Activated CD8-positive, alpha-beta T cell treated with anti-CD3 and anti-CD28 coated beads for 36 hours (primary cell): Measurements from ENCODE around the gene TMEM14A. TPM values are rescaled to one million over a fixed set of nuclear protein-coding genes. Genes with fewer than 3 reads are reported as not detected.

Experiments used
- ATAC-seq: fragments of 200-7000 bp; cut with Tn5 transposase; one replicate; pipeline ENCODE4 v1.10.0; 2021; ENCODE audit warnings: mild to moderate bottlenecking, moderate library complexity
- CTCF ChIA-PET: fragments of 350-600 bp; sonication (Branson Sonifier 250); formaldehyde crosslinking; loops from one replicate; lab custom pipeline; 2021; ENCODE audit warnings: antibody characterized with exemption; lab: Charles Lee
- POLR2A ChIA-PET: fragments of 350-600 bp; sonication (Branson Sonifier 250); formaldehyde crosslinking; loops from one replicate; lab custom pipeline; 2021; ENCODE audit warnings: antibody characterized with exemption; lab: Charles Lee
- DNase-seq: peaks from one replicate; pipeline ENCODE4 v3.0.0-alpha.2; 2020
- H3K27ac Mint-ChIP-seq: one replicate; pipeline ENCODE4 v1.8.0; 2021; ENCODE audit warnings: mild to moderate bottlenecking, mixed read lengths
- H3K27me3 Mint-ChIP-seq: one replicate; pipeline ENCODE4 v1.8.0; 2021; ENCODE audit warnings: mixed read lengths
- H3K36me3 Mint-ChIP-seq: one replicate; pipeline ENCODE4 v1.8.0; 2021; ENCODE audit warnings: low read depth, mixed read lengths
- H3K4me1 Mint-ChIP-seq: one replicate; pipeline ENCODE4 v1.8.0; 2021; ENCODE audit warnings: low read depth, mixed read lengths
- H3K4me3 Mint-ChIP-seq: one replicate; pipeline ENCODE4 v1.8.0; 2021; ENCODE audit warnings: mild to moderate bottlenecking, moderate library complexity, mixed read lengths
- H3K9me3 Mint-ChIP-seq: one replicate; pipeline ENCODE4 v1.8.0; 2021; ENCODE audit warnings: mixed read lengths
- intact Hi-C: fragments of 100-400 bp; cut with micrococcal nuclease; formaldehyde crosslinking; loops from one replicate; pipeline ENCODE4 v1.10.0; 2022
- total RNA-seq, 2 experiments: library from RNA; stranded (reverse); gene quantifications; one replicate each; pipeline ENCODE4 v1.2.3, GENCODE V29; 2021
- TF ChIP-seq, protein P1 (sequence below): fragments of 200-600 bp; IDR thresholded peaks from one replicate; pipeline ENCODE4 v1.8.0; 2022; ENCODE audit warnings: antibody characterized with exemption, mild to moderate bottlenecking

TMEM14A gene
- total RNA-seq, 2 experiments from 2014 or later: 13.4 to 15.1 TPM

- H3K36me3 Mint-ChIP-seq: peaks cover 13% of the 10 kb centered on the region
- H3K4me1 Mint-ChIP-seq: no peaks in the 10 kb centered on the region
- no peak for ATAC-seq
- intact Hi-C loops: no loop called here
- no peaks in the 10 kb centered on the region for H3K9me3 Mint-ChIP-seq
- TF ChIP-seq, protein P1, sequence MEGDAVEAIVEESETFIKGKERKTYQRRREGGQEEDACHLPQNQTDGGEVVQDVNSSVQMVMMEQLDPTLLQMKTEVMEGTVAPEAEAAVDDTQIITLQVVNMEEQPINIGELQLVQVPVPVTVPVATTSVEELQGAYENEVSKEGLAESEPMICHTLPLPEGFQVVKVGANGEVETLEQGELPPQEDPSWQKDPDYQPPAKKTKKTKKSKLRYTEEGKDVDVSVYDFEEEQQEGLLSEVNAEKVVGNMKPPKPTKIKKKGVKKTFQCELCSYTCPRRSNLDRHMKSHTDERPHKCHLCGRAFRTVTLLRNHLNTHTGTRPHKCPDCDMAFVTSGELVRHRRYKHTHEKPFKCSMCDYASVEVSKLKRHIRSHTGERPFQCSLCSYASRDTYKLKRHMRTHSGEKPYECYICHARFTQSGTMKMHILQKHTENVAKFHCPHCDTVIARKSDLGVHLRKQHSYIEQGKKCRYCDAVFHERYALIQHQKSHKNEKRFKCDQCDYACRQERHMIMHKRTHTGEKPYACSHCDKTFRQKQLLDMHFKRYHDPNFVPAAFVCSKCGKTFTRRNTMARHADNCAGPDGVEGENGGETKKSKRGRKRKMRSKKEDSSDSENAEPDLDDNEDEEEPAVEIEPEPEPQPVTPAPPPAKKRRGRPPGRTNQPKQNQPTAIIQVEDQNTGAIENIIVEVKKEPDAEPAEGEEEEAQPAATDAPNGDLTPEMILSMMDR: no peak
- no peak for DNase-seq
- H3K27me3 Mint-ChIP-seq: no peaks in the 10 kb centered on the region
- ChIA-PET POLR2A (no interaction called here), CTCF (no interaction called here)
- no peak overlapping the region for H3K4me3 Mint-ChIP-seq
- H3K27ac Mint-ChIP-seq: no peak overlapping the region
Observed at GRCh38 chr6:52681416-52681815, 10.5 kb downstream of the TMEM14A start.

- DNase-seq: no peak
- no peak for ATAC-seq
- TF ChIP-seq, protein P1: no peak
- peaks cover 16% of the 10 kb centered on the region for H3K36me3 Mint-ChIP-seq
- H3K27me3 Mint-ChIP-seq: no peaks in the 10 kb centered on the region
- CTCF ChIA-PET: no interaction called here
- no peaks in the 10 kb centered on the region for H3K4me1 Mint-ChIP-seq
- POLR2A ChIA-PET: no interaction called here
- no peaks in the 10 kb centered on the region for H3K9me3 Mint-ChIP-seq
- intact Hi-C loops: no loop called here
- no peak overlapping the region for H3K4me3 Mint-ChIP-seq
- H3K27ac Mint-ChIP-seq: no peak overlapping the region
Observed at GRCh38 chr6:52686878-52687699, 16.2 kb downstream of the TMEM14A start.

DNA sequence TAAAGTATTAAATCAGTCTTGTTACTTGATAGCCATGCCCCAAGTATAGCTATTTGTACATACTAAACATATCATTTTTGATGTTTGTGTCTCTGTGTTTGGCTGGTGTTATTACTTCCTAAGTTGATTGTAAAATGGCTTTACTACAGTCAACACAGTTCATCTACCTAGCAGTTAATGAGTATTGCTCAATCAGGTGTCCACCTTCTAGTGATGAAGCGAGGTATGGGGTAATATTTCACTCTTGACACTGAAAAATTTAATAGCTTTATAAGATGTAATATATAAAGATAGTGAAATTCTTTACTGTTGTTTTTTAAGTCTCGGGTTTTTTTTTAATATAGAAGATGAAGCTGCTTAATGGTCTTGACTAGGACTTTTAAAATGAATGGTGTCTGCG lies 18.9 kb downstream of the TMEM14A start:
- ChIA-PET POLR2A (no interaction called here), CTCF (interaction anchor here (1.1 kb wide), 1 partner anchor 17 kb away, joined by 3 read pairs; no protein-coding TSS in a partner anchor)
- H3K9me3 Mint-ChIP-seq: no peaks in the 10 kb centered on the region
- no peak for DNase-seq
- H3K4me1 Mint-ChIP-seq: no peaks in the 10 kb centered on the region
- intact Hi-C loops: no loop called here
- no peaks in the 10 kb centered on the region for H3K27me3 Mint-ChIP-seq
- TF ChIP-seq, protein P1: no peak
- ATAC-seq: no peak
- no peak overlapping the region for H3K4me3 Mint-ChIP-seq
- peaks cover 11% of the 10 kb centered on the region for H3K36me3 Mint-ChIP-seq
- H3K27ac Mint-ChIP-seq: no peak overlapping the region

DNA sequence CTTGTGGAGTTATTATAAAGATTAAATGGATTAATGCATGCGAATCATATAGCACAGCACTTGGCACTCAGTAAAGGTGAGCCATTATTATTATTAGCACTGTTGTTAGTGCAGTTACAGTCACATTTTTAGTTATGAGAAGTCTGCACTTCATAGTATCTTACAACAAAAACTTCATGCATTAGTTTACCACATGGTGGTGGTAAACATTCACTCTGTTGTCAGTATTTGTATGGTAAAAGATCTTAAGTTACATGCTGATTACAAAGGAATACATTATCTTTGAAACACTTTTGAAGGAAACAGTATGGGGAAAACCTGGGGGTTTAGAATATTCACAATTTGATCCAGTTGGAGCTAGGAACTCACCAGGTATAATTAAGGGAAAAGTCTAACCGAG lies 20.8 kb downstream of the TMEM14A start:
- Mint-ChIP-seq H3K36me3 (peaks cover 3% of the 10 kb centered on the region), H3K27me3 (peaks cover 3% of the 10 kb centered on the region), H3K9me3 (no peaks in the 10 kb centered on the region), H3K27ac (no peak overlapping the region), H3K4me3 (no peak overlapping the region), H3K4me1 (no peaks in the 10 kb centered on the region)
- ChIA-PET CTCF (no interaction called here), POLR2A (no interaction called here)
- intact Hi-C loops: no loop called here
- TF ChIP-seq, protein P1: no peak
- ATAC-seq (no peak), DNase-seq (no peak)

GRCh38 chr6:52693773-52694172 lies 22.9 kb downstream of the TMEM14A start:
- TF ChIP-seq, protein P1: no peak
- intact Hi-C loops: no loop called here
- no peaks in the 10 kb centered on the region for H3K36me3 Mint-ChIP-seq
- H3K27me3 Mint-ChIP-seq: peaks cover 9% of the 10 kb centered on the region
- no peak overlapping the region for H3K27ac Mint-ChIP-seq
- H3K4me1 Mint-ChIP-seq: no peaks in the 10 kb centered on the region
- no peak overlapping the region for H3K4me3 Mint-ChIP-seq
- DNase-seq (no peak), ATAC-seq (no peak)
- POLR2A ChIA-PET: no interaction called here
- CTCF ChIA-PET: interaction anchor here (1.2 kb wide), 1 partner anchor 31 kb away, joined by 3 read pairs; no protein-coding TSS in a partner anchor
- no peaks in the 10 kb centered on the region for H3K9me3 Mint-ChIP-seq
